H1 (cell line): ENCODE results near the gene ITPR3. TPM values are rescaled to one million over a fixed set of nuclear protein-coding genes. Genes with fewer than 3 reads are reported as not detected.

Source experiments
- BCL11A ChIP-seq, 2 experiments: IDR thresholded peaks; one replicate each; pipeline ENCODE4 v1.6.1; 2011; ENCODE audit warnings: low read depth in 2 of 2, low read length in 2 of 2, mild to moderate bottlenecking in 2 of 2
- CHD7 ChIP-seq: fragments of 300-600 bp; sonication (generic); IDR thresholded peaks from 2 replicates; pipeline ENCODE4 v1.7.1; 2012; ENCODE audit warnings: low read length, moderate library complexity, mild to moderate bottlenecking, inconsistent platforms; ENCODE audit not compliant: insufficient replicate concordance
- CTBP2 ChIP-seq: IDR thresholded peaks from 2 replicates; pipeline ENCODE4 v1.7.0; 2011; ENCODE audit warnings: borderline replicate concordance, mild to moderate bottlenecking, moderate library complexity, mixed read lengths, low read length; ENCODE audit not compliant: insufficient read depth, insufficient read length
- EZH2 ChIP-seq: fragments of 200-600 bp; sonication (generic); IDR thresholded peaks from 2 replicates; pipeline ENCODE4 v1.7.1; 2012; ENCODE audit warnings: low read depth, mild to moderate bottlenecking, moderate library complexity, low read length, inconsistent platforms; ENCODE audit not compliant: severe bottlenecking
- HDAC2 ChIP-seq, 2 experiments: fragments of 300-600 bp in 1 of 2; sonication (generic) in 1 of 2; IDR thresholded peaks; 2 replicates each; pipeline ENCODE4 v1.6.1; 2011 to 2012; ENCODE audit warnings: low read depth in 2 of 2, low read length in 2 of 2, mild to moderate bottlenecking in 2 of 2, moderate library complexity in 2 of 2, borderline replicate concordance in 1 of 2, inconsistent platforms in 1 of 2
- polyA plus RNA-seq, 7 experiments: library from polyadenylated mRNA; depleted of rRNA in 3 of 7; stranded (reverse) in 5 of 7; unstranded in 2 of 7; fragments of >200 nt in 5 of 7; fragments of 200-250 nt in 2 of 7; gene quantifications; 1 replicate in 5 of 7; 2 replicates in 1 of 7; 4 replicates in 1 of 7; pipeline versions ENCODE4 v1.2.1 to v1.2.3, GENCODE V29; 2011 to 2013; ENCODE audit warnings: missing spikeins in 2 of 7, mixed read lengths in 2 of 7
- total RNA-seq: library from RNA; stranded (reverse); fragmentation: NEBNext Ultra II Directional; extraction: Animal tissue kit (Norgen Biotek cat#: 25700); gene quantifications from 2 replicates; pipeline ENCODE4 v1.2.1, GENCODE V29; 2021

Gene ITPR3
- total and polyA plus RNA-seq, 2 of the 8 experiments (the other 6 are each of a cell fraction or from before 2014, with no cell fraction given) = 29.1 to 45.7 TPM

GRCh38 chr6:33641602-33642001 lies 20.5 kb downstream of the ITPR3 start (continued):
- TF ChIP-seq CHD7 (no peak), BCL11A (IDR thresholded peaks at IDR 0.05; ENCODE audit: low read depth in 2 of 2, low read length in 2 of 2) (no peak), EZH2 (no peak), HDAC2 (IDR thresholded peaks at IDR 0.05; ENCODE audit: borderline replicate concordance in 1 of 2, low read depth in 2 of 2, low read length in 2 of 2) (no peak), CTBP2 (no peak)
